ENCODE data around the gene SLC7A10.

Gene SLC7A10

GRCh38 chr19:33225458-33225926, at the start of gene SLC7A10:
SLC7A10 (minus strand) TSS chr19:33225850; CDS start chr19:33225703, 147 bp downstream.
- no peak for DNase-seq

GRCh38 chr19:33274663-33275558, 49.3 kb upstream of the SLC7A10 start:
- DNase-seq = no peak

DNA sequence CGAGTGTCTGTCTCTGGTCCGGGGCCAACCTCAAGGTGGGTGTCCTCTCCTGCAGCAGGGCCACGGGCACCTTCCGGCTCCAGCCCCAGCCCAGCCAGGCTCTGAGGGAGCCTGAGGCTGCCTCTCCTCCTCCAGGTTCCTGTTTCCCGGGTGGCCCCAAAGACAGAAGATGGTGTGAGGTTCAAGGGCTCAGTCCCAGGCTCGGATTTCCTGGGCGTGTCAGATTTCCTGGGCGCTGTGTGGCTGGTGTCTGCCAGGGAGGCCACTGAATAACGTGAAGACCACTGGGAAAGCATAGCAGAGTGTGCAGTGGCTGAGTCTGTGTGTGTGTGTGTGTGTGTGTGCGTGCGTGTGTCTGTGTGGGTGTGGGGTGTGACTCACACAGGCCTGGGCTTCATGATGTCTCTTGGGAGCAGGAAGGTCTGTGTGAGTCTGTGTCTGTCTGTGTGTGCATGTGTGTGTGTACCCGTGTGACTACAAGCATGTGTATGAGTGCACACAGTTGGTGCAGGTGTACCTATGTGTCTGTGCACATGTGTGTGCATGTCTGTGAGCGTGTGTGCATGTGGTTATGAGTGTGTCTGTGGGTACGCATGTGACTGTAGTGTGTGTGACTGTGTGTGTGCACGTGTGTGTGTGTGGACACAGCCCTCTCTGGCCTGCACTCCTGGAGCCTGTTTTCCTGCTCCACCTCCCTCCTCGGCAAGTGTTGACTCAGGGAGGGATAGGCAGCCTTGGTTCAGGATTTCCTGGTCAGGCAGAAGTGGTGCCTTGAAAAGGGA, 48.4 kb upstream of the SLC7A10 start:
- DNase-seq = no peak

GRCh38 chr19:33273065-33273736, 47.6 kb upstream of the SLC7A10 start:
- no peak for DNase-seq

DNA sequence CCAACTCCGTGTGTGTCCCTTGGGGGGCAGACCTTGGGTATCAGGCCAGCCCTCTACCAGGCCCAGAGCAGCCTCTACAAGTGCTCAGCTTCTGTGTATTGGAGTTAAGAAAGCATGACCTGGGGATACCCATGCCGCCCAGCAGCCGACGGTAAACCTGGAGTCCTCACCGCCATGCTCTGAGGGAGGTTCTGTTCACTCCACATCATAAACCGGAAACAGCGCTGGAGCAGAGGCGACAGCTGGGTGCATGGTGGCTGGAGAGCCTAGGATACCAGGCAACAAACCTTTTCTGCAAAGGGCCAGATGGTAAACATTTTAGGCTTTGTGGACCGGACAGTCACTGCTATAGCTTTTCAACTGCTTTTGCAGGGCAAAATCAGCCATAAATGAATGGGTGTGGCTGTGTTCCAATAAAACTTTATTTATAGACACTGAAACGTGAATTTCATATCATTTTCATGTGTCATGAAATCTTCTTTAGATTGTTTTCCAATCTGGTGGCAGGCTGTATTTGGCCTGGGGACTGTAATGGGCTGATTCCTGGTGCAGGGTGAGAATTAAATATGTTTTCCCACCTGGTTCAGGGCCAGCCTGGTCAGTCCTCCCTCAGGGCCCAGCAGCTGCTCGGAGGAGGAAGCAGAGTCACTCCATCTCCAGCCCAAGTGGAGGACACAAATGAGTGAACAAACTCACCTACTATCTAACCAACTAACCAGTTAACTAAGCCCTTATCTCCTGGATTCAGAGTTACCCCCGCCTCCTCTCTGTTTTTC, 45.8 kb upstream of the SLC7A10 start:
- DNase-seq = no peak

- no peak for DNase-seq
Observed at GRCh38 chr19:33270769-33271168, 45.1 kb upstream of the SLC7A10 start.

- no peak for DNase-seq
Observed at GRCh38 chr19:33269016-33269415, 43.4 kb upstream of the SLC7A10 start.

DNA sequence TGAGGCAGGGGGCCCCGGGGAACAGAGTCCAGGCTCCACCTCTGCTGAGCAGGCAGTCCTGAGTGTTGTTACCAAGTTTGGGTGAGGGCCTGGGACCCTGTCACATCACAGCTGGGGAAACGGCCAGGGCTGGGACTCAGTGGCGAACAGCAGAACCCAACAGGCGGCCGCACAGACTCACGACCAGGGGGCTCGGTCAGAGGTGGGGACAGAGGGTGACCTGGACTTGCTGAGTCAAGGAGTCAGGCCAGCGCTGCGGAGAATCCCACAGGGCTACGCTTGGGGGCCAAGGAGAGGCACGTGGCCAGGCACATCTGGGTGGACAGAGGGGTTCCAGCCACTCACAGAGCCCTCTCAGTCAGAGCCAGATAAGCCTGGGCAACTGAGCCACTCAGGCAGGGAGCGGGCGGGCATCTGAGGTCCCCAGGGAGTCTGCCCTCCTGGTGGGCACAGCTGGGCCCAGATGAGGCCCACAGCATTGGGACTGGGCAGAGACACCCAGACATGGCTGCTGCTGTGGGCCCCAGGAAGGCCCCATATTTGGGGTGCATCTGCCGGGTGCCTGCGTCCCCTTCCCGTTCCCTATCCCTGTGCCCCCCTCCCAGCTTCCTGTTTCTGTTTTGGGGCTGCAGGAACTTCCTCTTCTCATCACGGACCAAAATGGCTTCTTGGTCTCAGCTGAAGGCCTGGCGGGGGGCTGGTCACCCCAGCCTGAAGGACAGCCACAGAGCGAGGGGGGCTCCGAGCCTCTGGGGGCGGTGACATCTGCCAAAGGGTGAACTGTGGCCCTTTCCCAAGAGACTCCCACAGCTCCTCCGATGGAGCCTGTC, 42.7 kb upstream of the SLC7A10 start:
- DNase-seq = no peak

GRCh38 chr19:33267706-33268105, 42.1 kb upstream of the SLC7A10 start:
- no peak for DNase-seq

GRCh38 chr19:33266974-33267484, 41.4 kb upstream of the SLC7A10 start:
- no peak for DNase-seq

DNA sequence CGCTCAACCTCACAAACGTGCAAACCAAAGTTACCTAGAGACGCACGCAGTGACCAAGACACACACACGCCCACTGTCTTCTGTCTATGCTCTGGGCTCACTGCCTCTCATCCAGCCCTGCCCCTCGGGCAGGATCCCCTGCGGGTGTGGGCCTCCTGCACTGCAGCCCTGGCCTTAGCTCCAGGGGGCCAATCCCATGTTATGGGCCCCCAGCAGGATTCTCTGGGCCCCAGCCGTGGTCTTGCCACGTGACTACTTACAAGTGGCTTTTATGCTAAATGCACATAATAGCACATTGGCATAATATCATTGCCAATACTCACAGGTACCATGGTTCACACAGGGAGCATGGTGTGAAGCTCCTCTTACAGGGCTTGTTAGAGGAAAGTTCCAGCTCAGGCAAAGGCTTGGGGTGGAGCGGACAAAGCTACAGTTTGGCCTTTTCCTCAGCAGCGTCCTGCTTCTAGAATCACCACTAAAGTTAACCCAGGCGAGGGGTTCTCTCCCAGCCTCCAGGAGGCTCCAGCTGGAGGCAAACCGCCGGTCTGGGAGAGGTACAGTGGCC, 39.3 kb upstream of the SLC7A10 start:
- no peak for DNase-seq

- DNase-seq = no peak
Observed at GRCh38 chr19:33263325-33264023, 37.8 kb upstream of the SLC7A10 start.

DNA sequence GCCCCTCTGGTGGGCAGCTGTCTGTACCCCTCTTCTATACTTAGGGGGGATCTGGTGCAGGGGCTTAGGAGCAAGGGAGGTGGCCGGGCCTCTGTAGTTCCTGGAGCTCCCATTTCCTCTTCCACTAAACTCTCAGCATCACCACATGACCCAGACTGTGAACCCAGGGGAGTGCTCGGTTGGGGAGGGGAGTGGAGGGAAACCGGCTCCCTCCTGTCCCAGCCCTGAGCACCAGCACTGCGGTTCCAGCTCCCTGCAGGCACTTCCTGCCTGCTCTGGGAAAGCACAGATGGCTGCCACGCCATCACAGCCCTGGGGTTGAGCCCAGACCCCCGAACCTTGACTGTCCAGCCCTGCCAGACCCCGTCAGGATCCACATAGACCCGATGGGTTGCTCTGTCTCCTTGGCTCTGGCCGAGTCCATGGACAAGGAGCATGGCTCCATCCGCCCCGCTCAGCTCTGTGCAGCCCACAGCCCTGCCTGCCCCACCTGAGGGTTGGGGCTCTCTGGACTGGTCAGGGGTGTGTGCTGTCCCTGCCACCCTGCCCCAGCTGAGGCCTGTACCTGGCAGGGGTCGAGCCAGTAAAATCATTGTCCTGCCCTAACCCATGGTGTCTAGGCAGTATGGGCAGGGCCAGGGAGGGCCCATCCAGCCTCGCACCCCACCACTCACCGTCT, 36.0 kb upstream of the SLC7A10 start:
- no peak for DNase-seq

GRCh38 chr19:33260628-33261418, 35.2 kb upstream of the SLC7A10 start:
- DNase-seq = no peak

GRCh38 chr19:33259539-33259938, 33.9 kb upstream of the SLC7A10 start:
- DNase-seq = no peak

DNA sequence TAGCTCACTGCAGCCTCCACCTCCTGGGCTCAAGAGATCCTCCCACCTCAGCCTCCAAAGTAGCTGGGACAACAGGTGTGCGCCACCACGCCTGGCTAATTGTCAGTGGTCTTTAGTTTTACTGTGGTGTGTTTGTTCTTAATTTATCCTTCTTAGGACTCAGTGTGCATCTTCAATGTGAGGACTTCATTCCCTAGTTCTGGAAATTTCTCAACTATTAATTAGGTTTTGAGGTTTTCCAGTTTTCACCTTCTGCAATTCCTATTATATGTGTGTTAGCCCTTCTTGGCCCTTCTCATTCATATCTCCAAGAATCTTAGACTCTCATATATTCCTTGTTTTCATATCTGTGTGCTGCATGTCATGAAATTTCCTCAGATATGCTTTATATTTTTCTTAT, 32.2 kb upstream of the SLC7A10 start:
- no peak for DNase-seq

GRCh38 chr19:33256261-33256660, 30.6 kb upstream of the SLC7A10 start:
- no peak for DNase-seq

DNA sequence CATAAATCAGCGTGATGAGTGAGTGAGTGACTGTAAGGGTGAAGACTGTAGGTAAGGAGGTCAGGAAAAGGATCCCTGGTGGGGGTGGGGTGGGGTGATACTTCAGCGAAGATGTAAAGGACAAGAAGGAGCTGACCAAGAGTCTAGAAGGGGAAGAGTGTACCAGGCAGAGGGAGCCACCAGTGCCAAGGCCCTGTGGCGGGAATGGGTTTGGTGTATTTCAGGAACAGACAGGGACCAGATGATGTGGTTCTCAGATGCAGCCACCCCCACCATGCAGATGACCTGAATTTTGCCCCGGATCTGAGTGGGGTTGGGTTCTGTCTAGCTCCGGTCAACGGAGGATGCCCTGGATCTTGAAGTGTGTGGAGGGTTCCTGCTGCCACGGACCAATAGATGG, 30.1 kb upstream of the SLC7A10 start:
- no peak for DNase-seq

All from activated T-cell treated with anti-CD3 and anti-CD28 coated beads, Interleukin-2, amount 50 U/mL, for 1 hour (primary cell).